ENCODE measurements around the gene IMP4. TPM values are rescaled to one million over a fixed set of nuclear protein-coding genes. Genes with fewer than 3 reads are reported as not detected.

IMP4 gene
- total and polyA plus RNA-seq, 2 of the 8 experiments (the other 6 are each of a cell fraction or from before 2014, with no cell fraction given): 96.8 to 194 TPM

DNA sequence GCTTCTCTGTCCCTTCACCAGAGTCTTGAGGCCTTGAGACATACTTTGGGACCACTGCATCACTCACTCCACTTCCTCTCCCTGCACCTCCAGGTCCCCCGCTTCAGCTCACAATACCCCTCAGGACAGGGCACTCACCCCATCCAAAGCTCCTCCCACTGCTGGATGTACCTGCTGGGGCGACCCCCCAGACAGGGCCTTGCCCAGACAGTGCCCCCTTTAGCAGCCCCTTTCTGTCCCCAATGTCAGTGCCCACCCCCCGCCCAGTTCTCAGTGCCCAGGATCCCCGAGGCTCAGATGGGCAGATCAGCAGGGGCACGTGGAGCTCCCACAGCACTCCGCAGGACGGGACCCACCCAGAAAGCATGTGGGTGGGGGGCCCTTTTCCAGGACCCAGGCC is 23.8 kb upstream of the IMP4 start:
- Histone ChIP-seq H3K4me1 (replicated peaks in 1 of 4; ENCODE audit: control insufficient read depth in 3 of 4, insufficient read depth in 4 of 4, low read length in 3 of 4) (no peaks in the 10 kb centered on the region), H2BK12ac (ENCODE audit: low read depth, low read length) (no peak overlapping the region), H4K20me1 (replicated peaks in 1 of 2; ENCODE audit: control insufficient read depth in 1 of 2, insufficient read depth in 2 of 2, low read length in 2 of 2) (no peaks in the 10 kb centered on the region), H3K56ac (replicated peaks; ENCODE audit: insufficient read length, low read depth, low read length) (no peak overlapping the region), H3K4ac (replicated peaks; ENCODE audit: insufficient read length, low read depth, low read length) (no peak overlapping the region), H4K91ac (replicated peaks; ENCODE audit: insufficient read length, low read length) (no peak overlapping the region), H2BK120ac (replicated peaks; ENCODE audit: low read depth, low read length) (no peak overlapping the region), H2AFZ (ENCODE audit: low read length) (no peak overlapping the region), H2BK20ac (ENCODE audit: low read length) (peak overlapping the region; percentile 32; the same call in 1 of the 2 replicates), H4K8ac (ENCODE audit: extremely low read depth, insufficient read depth, low read length) (no peak overlapping the region), H3K9me3 (ENCODE audit: insufficient read depth in 2 of 2, low read depth in 1 of 2, low read length in 1 of 2) (no peaks in the 10 kb centered on the region), H3K79me1 (ENCODE audit: low read depth, low read length) (no peaks in the 10 kb centered on the region), H3K27me3 (replicated peaks in 1 of 4; ENCODE audit: control insufficient read depth in 3 of 4, extremely low read depth in 1 of 4, insufficient read depth in 3 of 4, low read length in 3 of 4) (no peaks in the 10 kb centered on the region; a peak in 1 of 7 replicates), H3K4me3 (ENCODE audit: extremely low read depth in 1 of 4, insufficient read depth in 2 of 4, low read depth in 3 of 4, low read length in 4 of 4) (no peak overlapping the region), H3K23ac (ENCODE audit: insufficient read length) (no peak overlapping the region), H3K9ac (replicated peaks in 1 of 4; ENCODE audit: extremely low read depth in 1 of 4, low read depth in 3 of 4, low read length in 3 of 4) (no peak overlapping the region), H2AK5ac (ENCODE audit: low read depth, low read length) (no peak overlapping the region), H3K79me2 (ENCODE audit: control insufficient read depth in 1 of 2, insufficient read depth in 2 of 2, low read length in 2 of 2) (no peaks in the 10 kb centered on the region), H3K36me3 (ENCODE audit: control insufficient read depth in 2 of 4, insufficient read depth in 4 of 4, low read length in 3 of 4) (no peaks in the 10 kb centered on the region), H2BK5ac (ENCODE audit: low read depth, low read length) (no peak overlapping the region), H3K27ac (ENCODE audit: low read depth, low read length) (no peak overlapping the region), H4K5ac (ENCODE audit: insufficient read length, low read depth, low read length) (no peak overlapping the region), H3K14ac (ENCODE audit: insufficient read length) (no peak overlapping the region), H3K4me2 (ENCODE audit: insufficient read depth in 1 of 2, low read depth in 2 of 2, low read length in 2 of 2) (no peak overlapping the region), H3K23me2 (ENCODE audit: low read depth, low read length) (no peaks in the 10 kb centered on the region), H2BK15ac (ENCODE audit: low read length) (no peak overlapping the region), H3K18ac (ENCODE audit: extremely low read depth, low read length) (no peak overlapping the region)
- TF ChIP-seq JUN (IDR thresholded peaks at IDR 0.05; ENCODE audit: low read depth, low read length): no peak
- no peak for TF ChIP-seq SP1 (IDR thresholded peaks at IDR 0.05; ENCODE audit: low read depth, low read length)
- no peak for TF ChIP-seq TBP (IDR thresholded peaks at IDR 0.05; ENCODE audit: low read depth, low read length)
- no peak for TF ChIP-seq NRF1 (IDR thresholded peaks at IDR 0.05; ENCODE audit: low read depth, low read length)
- TF ChIP-seq, protein P1, sequence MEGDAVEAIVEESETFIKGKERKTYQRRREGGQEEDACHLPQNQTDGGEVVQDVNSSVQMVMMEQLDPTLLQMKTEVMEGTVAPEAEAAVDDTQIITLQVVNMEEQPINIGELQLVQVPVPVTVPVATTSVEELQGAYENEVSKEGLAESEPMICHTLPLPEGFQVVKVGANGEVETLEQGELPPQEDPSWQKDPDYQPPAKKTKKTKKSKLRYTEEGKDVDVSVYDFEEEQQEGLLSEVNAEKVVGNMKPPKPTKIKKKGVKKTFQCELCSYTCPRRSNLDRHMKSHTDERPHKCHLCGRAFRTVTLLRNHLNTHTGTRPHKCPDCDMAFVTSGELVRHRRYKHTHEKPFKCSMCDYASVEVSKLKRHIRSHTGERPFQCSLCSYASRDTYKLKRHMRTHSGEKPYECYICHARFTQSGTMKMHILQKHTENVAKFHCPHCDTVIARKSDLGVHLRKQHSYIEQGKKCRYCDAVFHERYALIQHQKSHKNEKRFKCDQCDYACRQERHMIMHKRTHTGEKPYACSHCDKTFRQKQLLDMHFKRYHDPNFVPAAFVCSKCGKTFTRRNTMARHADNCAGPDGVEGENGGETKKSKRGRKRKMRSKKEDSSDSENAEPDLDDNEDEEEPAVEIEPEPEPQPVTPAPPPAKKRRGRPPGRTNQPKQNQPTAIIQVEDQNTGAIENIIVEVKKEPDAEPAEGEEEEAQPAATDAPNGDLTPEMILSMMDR (IDR thresholded peaks at IDR 0.05; ENCODE audit: control extremely low read depth in 1 of 3, insufficient read depth in 1 of 3, low read depth in 1 of 3, low read length in 3 of 3): no peak
- no peak for DNase-seq (ENCODE audit: low read depth in 1 of 2, low spot score in 2 of 2)
- FAIRE-seq: no peak
- WGBS, 2 experiments (ENCODE audit: extremely low coverage in 1 of 2, insufficient coverage in 1 of 2, insufficient read length in 1 of 2, insufficient replicate concordance in 2 of 2, low coverage in 1 of 2, low lambda C conversion rate in 2 of 2, missing lambda C conversion rate in 1 of 2): 91% methylated on average over 5 of the region's 7 CpGs; no CpG with 5 or more reads in 1 of the 2 experiments
- ChIA-PET CTCF (ENCODE audit: partially characterized antibody) (interaction anchor here (0.6 to 5.6 kb wide), 3 partner anchors 11 to 138 kb away, joined by 4 to 40 read pairs (median 10); partner anchors contain the start of gene SMPD4), POLR2A (ENCODE audit: partially characterized antibody) (interaction anchor here (0.6 kb wide), 1 partner anchor 15 kb away, joined by 4 read pairs; no protein-coding TSS in a partner anchor)

All from H1 (cell line).